Ishikawa (cell line): ENCODE measurements around the gene SSR2.

Source experiments
- CEBPB ChIP-seq: IDR thresholded peaks from 2 replicates; pipeline ENCODE4 v1.6.1; 2012
- CREB1 ChIP-seq: IDR thresholded peaks from 2 replicates; pipeline ENCODE4 v1.6.1; 2012; ENCODE audit warnings: low read depth
- EGR1 ChIP-seq: IDR thresholded peaks from 2 replicates; pipeline ENCODE4 v1.6.1; 2012
- EP300 ChIP-seq: IDR thresholded peaks from 2 replicates; pipeline ENCODE4 v1.6.1; 2012; ENCODE audit warnings: borderline replicate concordance
- FOXM1 ChIP-seq: IDR thresholded peaks from 2 replicates; pipeline ENCODE4 v1.6.1; 2012; ENCODE audit warnings: low read depth, borderline replicate concordance
- NFIC ChIP-seq: IDR thresholded peaks from 2 replicates; pipeline ENCODE4 v1.6.1; 2012
- RAD21 ChIP-seq: IDR thresholded peaks from 2 replicates; pipeline ENCODE4 v1.6.1; 2012; ENCODE audit warnings: low read depth
- TAF1 ChIP-seq: IDR thresholded peaks from 2 replicates; pipeline ENCODE4 v1.6.1; 2012; ENCODE audit warnings: low read depth, mild to moderate bottlenecking
- TCF12 ChIP-seq: IDR thresholded peaks from 2 replicates; pipeline ENCODE4 v1.6.1; 2012; ENCODE audit warnings: low read depth
- TEAD4 ChIP-seq: IDR thresholded peaks from 2 replicates; pipeline ENCODE4 v1.6.1; 2012
- USF1 ChIP-seq: IDR thresholded peaks from 2 replicates; pipeline ENCODE4 v1.6.1; 2012
- YY1 ChIP-seq: IDR thresholded peaks from 2 replicates; pipeline ENCODE4 v1.6.1; 2012; ENCODE audit warnings: low read depth
- ZBTB7A ChIP-seq: IDR thresholded peaks from 2 replicates; pipeline ENCODE4 v1.6.1; 2012; ENCODE audit warnings: low read depth
- TF ChIP-seq, protein P1 (sequence below): IDR thresholded peaks from 2 replicates; pipeline ENCODE4 v1.6.1; 2012; ENCODE audit warnings: low read depth, mild to moderate bottlenecking
- TF ChIP-seq, protein P2 (sequence below): IDR thresholded peaks from 2 replicates; pipeline ENCODE4 v1.6.1; 2012

Gene SSR2

DNA sequence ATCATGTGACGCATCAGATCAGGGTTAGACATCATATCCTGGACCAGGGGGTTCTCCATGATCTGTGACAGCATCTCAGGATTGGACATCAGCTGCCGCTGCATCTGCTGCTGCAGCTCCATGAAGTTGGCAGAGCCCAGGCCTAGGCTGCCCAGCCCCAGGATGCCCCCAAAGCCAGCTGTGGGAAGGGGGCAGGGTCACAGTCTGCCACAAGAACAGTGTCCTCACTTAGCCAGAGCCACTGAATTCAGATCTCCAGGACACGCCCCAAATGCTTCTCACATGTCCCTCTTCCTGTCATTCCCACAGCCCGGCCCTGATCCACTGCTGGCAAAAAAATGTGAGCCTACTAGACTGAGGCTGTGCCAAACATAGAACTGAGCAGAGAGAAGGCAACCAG is 29.6 kb upstream of the SSR2 start:
- TF ChIP-seq USF1 = 0 out of 2 replicates have a peak, but pooled peaks have one; percentile 10
- TF ChIP-seq EP300 = no peak

- TF ChIP-seq RAD21 = no peak
- TF ChIP-seq ZBTB7A = no peak
- TF ChIP-seq, protein P1, sequence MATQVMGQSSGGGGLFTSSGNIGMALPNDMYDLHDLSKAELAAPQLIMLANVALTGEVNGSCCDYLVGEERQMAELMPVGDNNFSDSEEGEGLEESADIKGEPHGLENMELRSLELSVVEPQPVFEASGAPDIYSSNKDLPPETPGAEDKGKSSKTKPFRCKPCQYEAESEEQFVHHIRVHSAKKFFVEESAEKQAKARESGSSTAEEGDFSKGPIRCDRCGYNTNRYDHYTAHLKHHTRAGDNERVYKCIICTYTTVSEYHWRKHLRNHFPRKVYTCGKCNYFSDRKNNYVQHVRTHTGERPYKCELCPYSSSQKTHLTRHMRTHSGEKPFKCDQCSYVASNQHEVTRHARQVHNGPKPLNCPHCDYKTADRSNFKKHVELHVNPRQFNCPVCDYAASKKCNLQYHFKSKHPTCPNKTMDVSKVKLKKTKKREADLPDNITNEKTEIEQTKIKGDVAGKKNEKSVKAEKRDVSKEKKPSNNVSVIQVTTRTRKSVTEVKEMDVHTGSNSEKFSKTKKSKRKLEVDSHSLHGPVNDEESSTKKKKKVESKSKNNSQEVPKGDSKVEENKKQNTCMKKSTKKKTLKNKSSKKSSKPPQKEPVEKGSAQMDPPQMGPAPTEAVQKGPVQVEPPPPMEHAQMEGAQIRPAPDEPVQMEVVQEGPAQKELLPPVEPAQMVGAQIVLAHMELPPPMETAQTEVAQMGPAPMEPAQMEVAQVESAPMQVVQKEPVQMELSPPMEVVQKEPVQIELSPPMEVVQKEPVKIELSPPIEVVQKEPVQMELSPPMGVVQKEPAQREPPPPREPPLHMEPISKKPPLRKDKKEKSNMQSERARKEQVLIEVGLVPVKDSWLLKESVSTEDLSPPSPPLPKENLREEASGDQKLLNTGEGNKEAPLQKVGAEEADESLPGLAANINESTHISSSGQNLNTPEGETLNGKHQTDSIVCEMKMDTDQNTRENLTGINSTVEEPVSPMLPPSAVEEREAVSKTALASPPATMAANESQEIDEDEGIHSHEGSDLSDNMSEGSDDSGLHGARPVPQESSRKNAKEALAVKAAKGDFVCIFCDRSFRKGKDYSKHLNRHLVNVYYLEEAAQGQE = no peak
- TF ChIP-seq YY1 = no peak
- peak; percentile 71 for TF ChIP-seq NFIC
Measured at GRCh38 chr1:156048663-156049258, 28.0 kb upstream of the SSR2 start.

GRCh38 chr1:156045076-156045475 is 24.3 kb upstream of the SSR2 start:
- TF ChIP-seq TAF1 = no peak
- no peak for TF ChIP-seq EGR1
- no peak for TF ChIP-seq YY1
- no peak for TF ChIP-seq ZBTB7A
- TF ChIP-seq TEAD4 = no peak
- TF ChIP-seq NFIC = no peak
- TF ChIP-seq, protein P2, sequence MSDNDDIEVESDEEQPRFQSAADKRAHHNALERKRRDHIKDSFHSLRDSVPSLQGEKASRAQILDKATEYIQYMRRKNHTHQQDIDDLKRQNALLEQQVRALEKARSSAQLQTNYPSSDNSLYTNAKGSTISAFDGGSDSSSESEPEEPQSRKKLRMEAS = no peak
- no peak for TF ChIP-seq CEBPB

DNA sequence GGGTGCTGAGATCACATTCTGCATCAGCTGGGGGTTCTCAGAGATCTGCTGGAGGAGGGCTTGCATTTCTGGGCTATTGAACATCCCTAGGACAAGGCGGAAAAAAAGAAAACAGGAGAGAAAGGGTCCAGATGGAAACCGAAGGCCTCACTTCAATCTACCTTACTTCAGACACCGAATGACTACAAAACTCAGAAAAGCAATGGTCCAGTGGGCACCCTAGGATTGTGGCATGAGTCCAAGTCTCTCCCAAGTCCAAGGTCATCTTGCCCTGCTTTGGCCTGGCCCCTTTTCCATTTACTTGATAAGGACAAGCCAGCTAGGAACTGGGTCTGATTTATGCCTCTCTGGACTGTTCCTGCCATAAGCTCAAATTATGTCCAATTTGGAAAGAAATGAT is 22.1 kb upstream of the SSR2 start:
- no peak for TF ChIP-seq YY1
- peak; percentile 62 for TF ChIP-seq NFIC
- TF ChIP-seq FOXM1 = no peak
- no peak for TF ChIP-seq RAD21

- TF ChIP-seq FOXM1 = no peak
- no peak for TF ChIP-seq EGR1
- TF ChIP-seq RAD21 = no peak
- no peak for TF ChIP-seq CEBPB
- TF ChIP-seq YY1 = no peak
- no peak for TF ChIP-seq TCF12
- TF ChIP-seq ZBTB7A = no peak
- no peak for TF ChIP-seq USF1
Measured at GRCh38 chr1:156033011-156033410, 12.3 kb upstream of the SSR2 start.

DNA sequence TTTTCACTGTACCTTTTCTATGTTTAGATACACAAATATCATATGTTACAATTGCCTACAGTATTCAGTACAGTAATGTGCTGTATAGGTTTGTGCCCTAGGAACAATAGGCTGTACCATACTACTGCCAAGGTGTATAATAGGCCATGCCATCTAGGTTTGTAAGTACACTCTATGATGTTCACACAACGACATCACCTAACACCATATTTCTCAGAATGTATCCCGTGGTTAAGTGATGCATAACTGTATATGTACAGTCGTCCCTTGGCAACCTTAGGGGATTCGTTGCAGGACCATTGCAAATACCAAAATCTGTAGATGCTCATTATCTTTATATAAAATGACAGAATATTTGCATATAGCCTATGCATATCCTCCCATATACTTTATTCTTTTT is 5.8 kb upstream of the SSR2 start:
- TF ChIP-seq CREB1 (no peak), NFIC (no peak), EP300 (no peak), TCF12 (no peak), FOXM1 (no peak), USF1 (no peak), CEBPB (no peak), YY1 (no peak), EGR1 (no peak)

DNA sequence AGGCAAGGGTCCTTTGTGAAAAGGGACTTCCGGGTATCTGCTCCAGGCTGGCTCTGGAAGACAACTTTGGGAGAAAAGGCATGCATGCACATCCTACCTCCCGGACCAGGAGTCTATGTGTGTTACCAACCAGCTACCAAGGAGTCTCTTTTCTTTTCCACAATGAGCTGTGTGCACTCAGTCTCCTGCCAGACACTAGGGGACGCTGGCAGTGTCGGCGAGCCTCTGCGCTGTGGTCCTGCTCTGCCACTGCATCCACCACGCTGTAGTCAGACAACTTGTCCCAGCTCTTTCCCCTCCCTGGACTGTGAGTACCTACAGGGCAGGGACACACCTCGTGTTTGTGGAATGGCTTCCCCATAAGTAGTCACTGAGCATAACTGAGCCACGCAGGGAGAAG is 5.1 kb upstream of the SSR2 start:
- TF ChIP-seq RAD21 = peak; percentile 41; the same call in 1 of the 2 replicates
- no peak for TF ChIP-seq CREB1

DNA sequence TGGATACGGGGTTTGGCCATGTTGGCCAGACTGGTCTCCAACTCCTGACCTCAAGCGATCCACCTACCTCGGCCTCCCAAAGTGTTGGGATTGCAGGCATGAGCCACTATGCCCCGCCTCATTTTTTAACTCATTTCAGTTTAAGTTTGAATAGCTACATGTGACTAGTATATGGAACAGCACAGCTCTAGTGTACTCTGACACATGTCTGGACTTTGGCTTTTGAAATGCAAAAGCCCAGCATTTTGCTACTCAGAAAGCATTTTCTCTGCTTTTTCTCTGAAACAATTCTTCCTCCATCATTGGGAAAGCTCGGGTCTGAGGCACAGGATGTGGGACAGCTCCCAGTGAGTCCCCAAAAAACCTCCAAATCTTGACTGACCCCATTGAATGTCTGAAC is 4.0 kb upstream of the SSR2 start:
- TF ChIP-seq TEAD4 (no peak), YY1 (no peak), CEBPB (no peak), NFIC (no peak), EP300 (no peak), CREB1 (no peak), ZBTB7A (no peak), FOXM1 (no peak), EGR1 (no peak), RAD21 (no peak), USF1 (no peak), TCF12 (no peak), TAF1 (no peak)
- TF ChIP-seq, protein P2 = no peak
